Heart left ventricle (tissue), 13 donors: ENCODE measurements around the gene TLCD3B.

Source experiments
- POLR2A ChIP-seq, 2 donors: fragments of 450-650 bp; IDR thresholded peaks; one replicate each; pipeline ENCODE4 v1.6.1; 2017; ENCODE audit warnings: antibody characterized with exemption in 2 of 2, mild to moderate bottlenecking in 2 of 2, moderate library complexity in 2 of 2
- TF ChIP-seq, protein P1 (sequence below), 12 donors: fragments of 200-600 bp; sonication (generic) in 4 of 12; IDR thresholded peaks; one replicate each; pipeline versions ENCODE4 v1.5.0 to v1.8.0; 2018 to 2022; ENCODE audit warnings: antibody characterized with exemption in 12 of 12, mild to moderate bottlenecking in 5 of 12
- donor health status: ischemic (EF 13 %, LVEDD 7.1; RV severe dilation, severe dysfunction).
- donor health status: DM: no; HTN: yes; CAD: no.
- donor health status: DM: no; HTN: no; CAD: no.
- donor health status: ischemic (EF 25% LVEDD 6.9; RV normal size, moderate dysfunction).
- donor health status: ischemic (EF 25% LVEDD 5.7; RV mildly dilated, moderate dysfunction).
- donor health status: ischemic (EF 35%, LVEDD 5.7; RV mildly dilated, moderate dysfunction).
- donor health status: nonischemic (EF 11% LVEDD 7.7; RV severe dilation, severe dysfunction).
- donor health status: DM: yes; HTN: yes; CAD: no.
- donor health status: PGD.
- donor health status: ischemic (EF 29% LVEDD 5.4; RV normal size, mild dysfunction).
- donor health status: nonischemic (EF 23%, LVEDD 6.1; RV moderate dilation, normal function).

DNA sequence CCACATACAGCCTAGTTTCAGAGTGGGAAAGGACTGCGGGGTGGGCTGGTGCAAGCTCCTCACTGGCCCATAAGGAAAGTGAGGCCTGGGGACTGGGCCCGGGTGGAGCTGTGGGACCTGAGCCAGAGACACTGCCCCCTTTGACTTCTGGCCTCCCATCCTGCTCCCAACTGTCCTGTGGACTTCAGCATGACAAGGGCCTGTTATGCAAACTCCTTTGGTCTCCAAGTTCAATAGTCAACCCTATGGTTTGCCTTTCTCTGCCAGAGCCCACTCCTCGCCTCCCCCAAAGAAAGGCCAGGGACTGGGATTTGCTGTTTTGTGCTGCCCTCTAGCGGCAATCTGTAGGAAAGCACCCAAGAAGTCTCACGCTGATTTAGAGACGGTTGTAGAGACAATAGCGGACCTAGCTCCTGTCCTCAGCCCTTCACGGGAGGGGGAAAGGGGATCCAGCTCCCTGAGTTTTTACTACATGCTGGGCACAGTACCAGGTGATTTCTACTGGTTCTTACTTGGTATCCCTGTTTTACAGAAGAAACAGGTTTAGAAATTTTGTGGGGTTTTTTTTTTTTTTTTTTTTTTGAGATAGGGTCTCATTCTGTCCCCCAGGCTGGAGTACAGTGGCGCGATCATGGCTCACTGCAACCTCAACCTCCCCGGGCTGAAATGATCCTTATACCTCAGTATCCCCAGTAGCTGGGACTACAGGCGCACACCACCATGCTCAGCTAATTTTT lies 1.2 kb upstream of the TLCD3B start:
- TF ChIP-seq, protein P1, sequence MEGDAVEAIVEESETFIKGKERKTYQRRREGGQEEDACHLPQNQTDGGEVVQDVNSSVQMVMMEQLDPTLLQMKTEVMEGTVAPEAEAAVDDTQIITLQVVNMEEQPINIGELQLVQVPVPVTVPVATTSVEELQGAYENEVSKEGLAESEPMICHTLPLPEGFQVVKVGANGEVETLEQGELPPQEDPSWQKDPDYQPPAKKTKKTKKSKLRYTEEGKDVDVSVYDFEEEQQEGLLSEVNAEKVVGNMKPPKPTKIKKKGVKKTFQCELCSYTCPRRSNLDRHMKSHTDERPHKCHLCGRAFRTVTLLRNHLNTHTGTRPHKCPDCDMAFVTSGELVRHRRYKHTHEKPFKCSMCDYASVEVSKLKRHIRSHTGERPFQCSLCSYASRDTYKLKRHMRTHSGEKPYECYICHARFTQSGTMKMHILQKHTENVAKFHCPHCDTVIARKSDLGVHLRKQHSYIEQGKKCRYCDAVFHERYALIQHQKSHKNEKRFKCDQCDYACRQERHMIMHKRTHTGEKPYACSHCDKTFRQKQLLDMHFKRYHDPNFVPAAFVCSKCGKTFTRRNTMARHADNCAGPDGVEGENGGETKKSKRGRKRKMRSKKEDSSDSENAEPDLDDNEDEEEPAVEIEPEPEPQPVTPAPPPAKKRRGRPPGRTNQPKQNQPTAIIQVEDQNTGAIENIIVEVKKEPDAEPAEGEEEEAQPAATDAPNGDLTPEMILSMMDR (IDR thresholded peaks at IDR 0.05): peak; percentile 38 to 63 (median 54)
- TF ChIP-seq POLR2A (IDR thresholded peaks at IDR 0.05): no peak
